Trophoblast cell (in vitro differentiated cells and primary cell): ENCODE results near the gene AK4.

Experiments
- DNase-seq, 2 donors: peaks; one replicate each; pipeline ENCODE4 v3.0.0-alpha.2; 2016
- H2AFZ ChIP-seq: 2 replicates; pipeline ENCODE4 v1.6.1; 2013; ENCODE audit warnings: low read length, moderate library complexity, mild to moderate bottlenecking; ENCODE audit not compliant: insufficient read depth, poor library complexity
- H2AK5ac ChIP-seq: 2 replicates; pipeline ENCODE4 v1.6.1; 2013; ENCODE audit warnings: mild to moderate bottlenecking, low read length
- H2BK120ac ChIP-seq: 2 replicates; pipeline ENCODE4 v1.6.1; 2013; ENCODE audit warnings: low read length, mild to moderate bottlenecking, moderate library complexity; ENCODE audit not compliant: insufficient read depth, poor library complexity
- H2BK12ac ChIP-seq: 2 replicates; pipeline ENCODE4 v1.6.1; 2013; ENCODE audit warnings: mild to moderate bottlenecking, low read length, moderate library complexity
- H2BK5ac ChIP-seq: 2 replicates; pipeline ENCODE4 v1.6.1; 2013; ENCODE audit warnings: low read length, low read depth, moderate library complexity, mild to moderate bottlenecking; ENCODE audit not compliant: poor library complexity
- H3K14ac ChIP-seq: 2 replicates; pipeline ENCODE4 v1.6.1; 2013; ENCODE audit warnings: mild to moderate bottlenecking, low read length
- H3K18ac ChIP-seq: 2 replicates; pipeline ENCODE4 v1.6.1; 2013; ENCODE audit warnings: mild to moderate bottlenecking, low read length
- H3K23ac ChIP-seq: 2 replicates; pipeline ENCODE4 v1.6.1; 2013; ENCODE audit warnings: low read length
- H3K27ac ChIP-seq: 2 replicates; pipeline ENCODE4 v1.5.1; 2013; ENCODE audit warnings: low read depth, mild to moderate bottlenecking, inconsistent platforms, low read length, moderate library complexity
- H3K27me3 ChIP-seq: 2 replicates; pipeline ENCODE4 v1.6.1; 2013; ENCODE audit warnings: inconsistent platforms, mild to moderate bottlenecking, low read length, moderate library complexity; ENCODE audit not compliant: insufficient read depth
- H3K36me3 ChIP-seq, 2 experiments: 1 replicate in 1 of 2; 2 replicates in 1 of 2; pipeline ENCODE4 v1.6.1; 2013; ENCODE audit warnings: low read length in 2 of 2, mild to moderate bottlenecking in 2 of 2, moderate library complexity in 1 of 2; ENCODE audit not compliant: insufficient read depth in 2 of 2, control insufficient read depth in 1 of 2
- H3K4ac ChIP-seq: 2 replicates; pipeline ENCODE4 v1.6.1; 2013; ENCODE audit warnings: low read depth, mild to moderate bottlenecking, low read length, moderate library complexity
- H3K4me1 ChIP-seq, 2 experiments: 1 replicate in 1 of 2; 2 replicates in 1 of 2; pipeline ENCODE4 v1.6.1; 2013; ENCODE audit warnings: low read length in 2 of 2, mild to moderate bottlenecking in 2 of 2, moderate library complexity in 1 of 2; ENCODE audit not compliant: insufficient read depth in 2 of 2, control insufficient read depth in 1 of 2
- H3K4me2 ChIP-seq: 2 replicates; pipeline ENCODE4 v1.6.1; 2013; ENCODE audit warnings: inconsistent platforms, mild to moderate bottlenecking, low read length, moderate library complexity
- H3K4me3 ChIP-seq: 2 replicates; pipeline ENCODE4 v1.5.1; 2013; ENCODE audit warnings: mild to moderate bottlenecking, low read depth, low read length, inconsistent platforms
- H3K79me1 ChIP-seq: one replicate; pipeline ENCODE4 v1.6.1; 2013; ENCODE audit warnings: low read length
- H3K79me2 ChIP-seq: 2 replicates; pipeline ENCODE4 v1.6.1; 2013; ENCODE audit warnings: low read length, mild to moderate bottlenecking; ENCODE audit not compliant: control insufficient read depth, insufficient read depth, poor library complexity
- H3K9ac ChIP-seq: 2 replicates; pipeline ENCODE4 v1.6.1; 2013; ENCODE audit warnings: mild to moderate bottlenecking, low read length
- H3K9me3 ChIP-seq: 2 replicates; pipeline ENCODE4 v1.6.1; 2013; ENCODE audit warnings: low read depth, mild to moderate bottlenecking, control low read depth, inconsistent platforms, low read length; ENCODE audit not compliant: insufficient read depth
- H4K12ac ChIP-seq: 2 replicates; pipeline ENCODE4 v1.6.1; 2013; ENCODE audit warnings: low read depth, mild to moderate bottlenecking, low read length, moderate library complexity
- H4K8ac ChIP-seq: 2 replicates; pipeline ENCODE4 v1.6.1; 2013; ENCODE audit warnings: low read depth, mild to moderate bottlenecking, low read length, moderate library complexity
- H4K91ac ChIP-seq: one replicate; pipeline ENCODE4 v1.6.1; 2013; ENCODE audit warnings: low read depth, mild to moderate bottlenecking, low read length, moderate library complexity
- WGBS: extraction: QIAGEN DNeasy Blood & Tissue Kit; methylation state at CpG from one replicate; pipeline ENCODE4 v1.1.7; 2013; ENCODE audit warnings: missing lambda C conversion rate; ENCODE audit not compliant: insufficient read length, insufficient coverage; ENCODE audit errors: extremely low coverage; 5-methylcytosine and 5-hydroxymethylcytosine counted together

AK4 gene

DNA sequence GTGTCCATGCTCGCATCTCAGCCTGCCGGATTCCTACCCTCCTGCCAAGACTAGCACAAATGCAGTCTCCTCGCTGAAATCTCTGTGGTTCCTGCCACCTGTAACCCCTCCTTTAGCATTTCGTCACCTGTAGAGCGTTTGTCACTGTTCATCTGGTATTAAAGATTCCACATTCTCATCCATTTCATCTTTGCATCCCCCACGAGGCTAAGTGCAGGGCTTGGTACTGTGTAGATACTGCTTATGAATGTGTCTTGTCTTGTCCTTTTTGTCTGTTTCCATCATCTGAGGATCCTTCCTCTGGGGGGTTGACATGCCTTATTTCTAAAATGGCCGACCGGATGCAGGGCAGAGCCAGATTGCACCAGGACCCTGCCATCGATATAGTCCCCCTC is 107.7 kb downstream of the AK4 start:
- H2BK12ac ChIP-seq, result no peak overlapping the region
- peaks cover 14% of the 10 kb centered on the region for H3K79me2 ChIP-seq
- H3K4ac ChIP-seq, result peak overlapping the region; percentile 78
- no peak overlapping the region for H2BK5ac ChIP-seq
- H3K18ac ChIP-seq, result no peak overlapping the region
- H3K36me3 ChIP-seq, result no peaks in the 10 kb centered on the region
- H4K91ac ChIP-seq, result peak overlapping the region; percentile 11
- H3K4me2 ChIP-seq, result peak overlapping the region; percentile 93
- no peaks in the 10 kb centered on the region for H3K9me3 ChIP-seq
- no peak overlapping the region for H2BK120ac ChIP-seq
- H4K8ac ChIP-seq, result no peak overlapping the region
- WGBS, result no CpG with 5 or more reads among the region's 9 CpGs
- H3K9ac ChIP-seq, result no peak overlapping the region
- peaks cover 13% of the 10 kb centered on the region for H3K79me1 ChIP-seq
- no peak overlapping the region for H3K23ac ChIP-seq
- peak overlapping the region; percentile 23 for H2AFZ ChIP-seq
- H3K14ac ChIP-seq, result no peak overlapping the region
- H3K27ac ChIP-seq, result no peak overlapping the region
- DNase-seq, result no peak
- H3K27me3 ChIP-seq, result no peaks in the 10 kb centered on the region
- peak overlapping the region; percentile 60 for H3K4me3 ChIP-seq
- peaks cover 8 to 13% of the 10 kb centered on the region in 2 experiments for H3K4me1 ChIP-seq
- no peak overlapping the region for H4K12ac ChIP-seq
- H2AK5ac ChIP-seq, result no peak overlapping the region

DNA sequence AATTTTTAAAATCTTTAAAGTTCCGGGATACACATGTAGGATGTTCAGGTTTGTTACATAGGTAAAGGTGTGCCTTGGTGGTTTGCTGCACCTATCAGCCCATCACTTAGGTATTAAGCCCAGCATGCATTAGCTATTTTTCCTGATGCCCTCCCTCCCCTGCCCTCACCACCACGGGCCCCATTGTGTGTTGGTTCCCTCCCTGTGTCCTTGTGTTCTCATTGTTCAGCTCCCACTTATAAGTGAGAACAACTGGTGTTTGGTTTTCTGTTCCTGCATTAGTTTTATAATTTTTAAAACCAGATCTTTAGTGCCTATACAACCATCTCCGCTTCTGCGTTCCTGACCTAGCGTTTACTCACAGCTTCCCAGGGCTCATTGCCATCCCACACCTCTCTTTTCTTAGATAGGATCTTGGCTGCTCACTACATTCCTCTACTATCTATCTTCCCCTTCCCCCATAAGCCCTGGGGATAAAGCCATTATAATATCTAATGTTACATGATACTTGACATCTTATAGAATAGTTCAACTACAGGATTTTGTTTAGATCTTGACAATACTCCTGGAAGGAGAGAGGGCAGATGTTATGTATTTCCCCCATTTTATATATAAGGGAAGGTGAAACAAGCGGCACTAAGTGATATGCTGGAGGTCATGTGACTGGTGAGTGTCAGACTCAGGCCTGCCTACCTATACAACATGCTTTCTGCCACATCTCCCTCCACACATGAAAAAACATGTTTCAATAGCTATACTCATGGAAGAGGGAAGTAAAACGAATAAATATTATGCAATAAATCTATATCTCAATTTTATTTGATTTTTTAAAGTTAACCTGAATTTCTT is 109.1 kb downstream of the AK4 start:
- peak overlapping the region; percentile 40 for H3K4me2 ChIP-seq
- DNase-seq, result peak in 1 of 2 donors; percentile 78
- H4K8ac ChIP-seq, result no peak overlapping the region
- H3K9ac ChIP-seq, result no peak overlapping the region
- H4K91ac ChIP-seq, result no peak overlapping the region
- peaks cover 14% of the 10 kb centered on the region for H3K79me2 ChIP-seq
- H2BK120ac ChIP-seq, result no peak overlapping the region
- peaks cover 8 to 13% of the 10 kb centered on the region in 2 experiments for H3K4me1 ChIP-seq
- H3K4me3 ChIP-seq, result no peak overlapping the region
- H2BK5ac ChIP-seq, result no peak overlapping the region
- no peak overlapping the region for H4K12ac ChIP-seq
- no peaks in the 10 kb centered on the region for H3K36me3 ChIP-seq
- no peak overlapping the region for H3K4ac ChIP-seq
- H3K14ac ChIP-seq, result no peak overlapping the region
- H3K79me1 ChIP-seq, result peaks cover 13% of the 10 kb centered on the region
- peak overlapping the region; percentile 20 for H3K27ac ChIP-seq
- no peak overlapping the region for H2BK12ac ChIP-seq
- no peak overlapping the region for H3K23ac ChIP-seq
- WGBS, result no CpG with 5 or more reads among the region's 7 CpGs
- no peaks in the 10 kb centered on the region for H3K9me3 ChIP-seq
- H3K18ac ChIP-seq, result no peak overlapping the region
- H2AFZ ChIP-seq, result no peak overlapping the region
- H2AK5ac ChIP-seq, result no peak overlapping the region
- H3K27me3 ChIP-seq, result no peaks in the 10 kb centered on the region

DNA sequence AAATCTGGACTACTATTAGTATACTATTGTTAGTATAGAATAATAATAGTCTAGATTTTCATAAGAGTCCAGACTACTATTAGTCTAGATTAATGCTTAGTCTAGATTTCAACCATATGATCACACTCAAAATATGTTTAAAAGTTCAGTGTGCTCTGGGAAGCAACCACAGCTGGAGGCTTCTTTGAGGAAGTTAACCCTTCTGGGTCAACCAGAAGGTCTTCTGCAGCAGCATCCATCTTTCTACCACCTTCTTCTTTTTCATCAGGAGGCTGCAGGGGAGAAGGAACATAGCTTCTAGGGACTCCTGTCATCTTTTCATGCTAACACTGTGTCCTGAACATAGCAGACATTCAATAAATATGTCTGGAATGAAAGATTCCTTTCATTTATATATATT is 110.1 kb downstream of the AK4 start:
- no peaks in the 10 kb centered on the region for H3K9me3 ChIP-seq
- H3K23ac ChIP-seq, result no peak overlapping the region
- peaks cover 14% of the 10 kb centered on the region for H3K79me2 ChIP-seq
- H4K8ac ChIP-seq, result no peak overlapping the region
- no peak overlapping the region for H2AK5ac ChIP-seq
- no peak overlapping the region for H2BK120ac ChIP-seq
- H3K9ac ChIP-seq, result no peak overlapping the region
- H2BK12ac ChIP-seq, result no peak overlapping the region
- H3K79me1 ChIP-seq, result peaks cover 13% of the 10 kb centered on the region
- no peak overlapping the region for H4K12ac ChIP-seq
- no peak overlapping the region for H2AFZ ChIP-seq
- H3K18ac ChIP-seq, result no peak overlapping the region
- no peak overlapping the region for H3K4me2 ChIP-seq
- peaks cover 8 to 13% of the 10 kb centered on the region in 2 experiments for H3K4me1 ChIP-seq
- H3K4ac ChIP-seq, result no peak overlapping the region
- H3K27ac ChIP-seq, result no peak overlapping the region
- H3K4me3 ChIP-seq, result no peak overlapping the region
- no peak for DNase-seq
- H4K91ac ChIP-seq, result no peak overlapping the region
- H3K14ac ChIP-seq, result no peak overlapping the region
- H2BK5ac ChIP-seq, result no peak overlapping the region
- H3K27me3 ChIP-seq, result no peaks in the 10 kb centered on the region
- H3K36me3 ChIP-seq, result no peaks in the 10 kb centered on the region

DNA sequence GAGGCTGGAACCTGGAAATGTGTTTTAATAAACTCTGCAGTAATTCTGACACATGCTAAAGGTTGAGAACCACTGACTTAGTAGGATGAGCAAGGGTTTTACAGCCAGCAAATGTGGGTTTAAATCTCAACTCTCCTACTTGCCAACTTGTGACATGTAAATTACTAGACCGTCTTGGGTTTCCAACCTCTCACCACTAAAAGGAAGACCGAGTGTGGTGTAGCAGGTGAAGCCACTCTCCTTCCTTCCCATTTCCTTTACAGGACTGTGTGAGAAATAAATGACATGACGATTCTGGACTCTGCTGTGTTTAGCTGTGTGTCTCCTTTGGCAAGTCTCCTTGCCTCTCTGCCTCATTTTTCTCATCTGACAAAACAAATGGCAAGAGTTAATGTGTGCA is 111.8 kb downstream of the AK4 start:
- Histone ChIP-seq H2AK5ac (no peak overlapping the region), H2BK5ac (no peak overlapping the region), H2BK12ac (no peak overlapping the region), H3K9me3 (no peaks in the 10 kb centered on the region), H3K23ac (no peak overlapping the region), H3K4me3 (no peak overlapping the region), H3K79me1 (peaks cover 6% of the 10 kb centered on the region), H3K79me2 (peaks cover 9% of the 10 kb centered on the region), H3K9ac (no peak overlapping the region), H2BK120ac (no peak overlapping the region), H3K36me3 (no peaks in the 10 kb centered on the region), H3K4me1 (peaks cover 10 to 15% of the 10 kb centered on the region in 2 experiments), H3K27me3 (no peaks in the 10 kb centered on the region), H3K27ac (no peak overlapping the region), H3K18ac (no peak overlapping the region), H4K12ac (no peak overlapping the region), H3K14ac (no peak overlapping the region), H4K91ac (no peak overlapping the region), H2AFZ (no peak overlapping the region), H4K8ac (no peak overlapping the region), H3K4ac (peak overlapping the region; percentile 12), H3K4me2 (no peak overlapping the region)
- DNase-seq, result no peak
- WGBS, result no CpG with 5 or more reads among the region's 3 CpGs
